GM18498 (cell line): ENCODE results near the gene RHOBTB3.
"Not testable (repeated sequence)": the region's sequence is repeated elsewhere in the genome, so short reads cannot be mapped to it uniquely, and the experiment has no call there.

ENCODE experiments used
- ATAC-seq: cut with Tn5 transposase; IDR thresholded peaks from one replicate; pipeline ENCODE4 v1.9.1; 2021; ENCODE audit warnings: mild to moderate bottlenecking, moderate library complexity; ENCODE audit not compliant: unreplicated experiment

RHOBTB3 gene

GRCh38 chr5:95712347-95712958 is 18.7 kb upstream of the RHOBTB3 start:
- no peak for ATAC-seq

GRCh38 chr5:95713246-95713645 is 17.9 kb upstream of the RHOBTB3 start:
- not testable (repeated sequence) for ATAC-seq

GRCh38 chr5:95713960-95714710 is 17.0 kb upstream of the RHOBTB3 start:
- no peak for ATAC-seq

GRCh38 chr5:95715799-95716461 is 15.2 kb upstream of the RHOBTB3 start:
- no peak for ATAC-seq

GRCh38 chr5:95717439-95717838 is 13.7 kb upstream of the RHOBTB3 start:
- ATAC-seq = no peak

GRCh38 chr5:95718203-95718602 is 12.9 kb upstream of the RHOBTB3 start:
- peak; percentile 87 for ATAC-seq

DNA sequence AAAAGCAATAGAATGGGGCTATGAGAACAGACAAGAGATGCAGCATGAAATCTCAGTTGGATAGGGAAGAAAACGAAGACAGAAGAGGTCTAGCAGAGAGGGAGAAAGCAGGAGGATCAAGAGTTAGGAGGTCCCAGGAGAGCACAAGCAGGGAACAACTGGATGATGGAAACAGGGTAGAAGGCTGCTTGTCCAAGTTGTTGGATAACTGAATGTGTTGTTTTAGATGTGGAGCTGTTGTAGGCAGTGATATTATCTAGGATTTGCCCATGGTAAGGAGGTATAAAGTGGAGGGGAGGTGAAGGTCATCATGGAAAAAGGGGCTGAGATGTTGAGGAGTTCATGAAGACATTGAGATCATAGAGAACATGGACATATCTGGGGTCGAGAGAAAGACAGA is 12.4 kb upstream of the RHOBTB3 start:
- ATAC-seq = no peak

GRCh38 chr5:95720094-95720786 is 10.9 kb upstream of the RHOBTB3 start:
- ATAC-seq = no peak

- no peak for ATAC-seq
These were observed 9.4 kb upstream of the RHOBTB3 start for GRCh38 chr5:95721582-95722295.

DNA sequence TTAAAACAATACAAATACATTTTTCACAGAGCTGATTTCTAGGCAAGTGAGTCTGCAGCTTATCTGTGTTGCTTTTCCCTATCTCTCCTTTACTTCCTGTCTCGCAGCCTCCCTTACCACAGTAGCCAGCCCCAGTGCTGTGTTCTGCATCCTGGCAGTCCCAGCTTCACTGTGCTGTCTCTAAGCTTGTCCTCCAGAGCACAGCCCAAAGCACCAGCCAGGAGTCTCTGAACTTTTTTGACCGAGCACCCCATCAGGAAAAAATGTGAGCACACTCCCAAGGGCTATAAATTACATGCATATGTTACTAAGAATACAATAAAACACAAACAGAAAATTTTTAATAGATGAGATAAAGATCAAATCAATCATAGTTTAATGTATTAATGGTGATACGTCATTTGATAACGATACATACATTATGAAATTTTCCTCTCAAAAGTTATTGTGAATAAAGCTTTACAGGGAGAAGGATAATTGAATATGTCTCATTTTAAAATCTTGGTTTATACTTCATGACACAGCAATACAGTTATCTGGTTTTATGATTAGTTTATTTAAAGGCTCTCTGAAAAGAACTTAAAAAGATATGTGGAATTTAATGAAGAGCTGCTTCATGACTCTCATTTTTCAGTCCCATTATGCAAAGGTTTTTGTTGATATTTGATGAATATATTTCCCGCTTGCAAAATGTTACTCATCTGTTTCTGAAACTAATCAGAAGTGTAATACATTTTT is 7.3 kb upstream of the RHOBTB3 start:
- ATAC-seq = no peak

GRCh38 chr5:95725071-95725820 is 5.9 kb upstream of the RHOBTB3 start:
- no peak for ATAC-seq

DNA sequence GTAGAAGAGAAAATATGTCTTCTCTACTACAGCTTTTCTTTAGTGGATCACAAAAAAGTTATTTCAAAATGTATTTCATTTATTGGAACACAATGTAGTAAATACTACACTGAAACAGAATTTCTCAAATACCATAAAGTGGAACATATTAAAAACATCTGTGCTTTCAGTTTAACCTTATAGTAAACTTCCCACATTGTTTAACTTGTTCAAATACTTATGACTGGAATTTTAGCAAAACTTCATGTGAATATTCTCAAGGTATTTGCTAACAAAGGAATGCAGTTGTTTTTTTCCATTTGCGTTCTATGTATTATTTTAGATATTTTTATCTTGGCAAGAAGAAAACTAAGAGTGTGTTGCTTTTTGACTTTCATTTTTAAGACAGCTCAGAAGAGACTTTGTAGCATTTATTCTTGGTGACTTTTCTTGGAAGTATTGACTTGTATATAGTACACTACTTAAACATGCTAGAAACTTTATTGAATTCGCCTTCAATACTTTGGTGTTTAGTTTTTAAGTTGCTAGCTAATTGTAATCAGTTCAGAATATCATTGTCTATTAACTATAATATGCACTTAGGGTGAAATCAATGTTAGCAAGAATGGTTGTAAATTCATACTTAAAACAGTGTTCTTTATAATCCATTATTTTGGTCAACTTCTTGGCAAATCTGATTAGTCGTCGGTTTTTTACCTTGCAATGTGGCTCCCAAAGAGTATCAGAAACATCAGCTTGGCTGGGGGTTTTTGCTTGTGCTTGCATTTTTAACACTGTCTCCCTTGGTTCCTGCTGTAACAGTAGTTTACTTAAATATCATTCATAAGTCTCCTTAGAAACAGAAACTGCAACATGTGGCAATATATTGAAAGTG is 5.0 kb upstream of the RHOBTB3 start:
- peak; percentile 47 for ATAC-seq

- no peak for ATAC-seq
These were observed 4.0 kb upstream of the RHOBTB3 start for GRCh38 chr5:95726811-95727763.

DNA sequence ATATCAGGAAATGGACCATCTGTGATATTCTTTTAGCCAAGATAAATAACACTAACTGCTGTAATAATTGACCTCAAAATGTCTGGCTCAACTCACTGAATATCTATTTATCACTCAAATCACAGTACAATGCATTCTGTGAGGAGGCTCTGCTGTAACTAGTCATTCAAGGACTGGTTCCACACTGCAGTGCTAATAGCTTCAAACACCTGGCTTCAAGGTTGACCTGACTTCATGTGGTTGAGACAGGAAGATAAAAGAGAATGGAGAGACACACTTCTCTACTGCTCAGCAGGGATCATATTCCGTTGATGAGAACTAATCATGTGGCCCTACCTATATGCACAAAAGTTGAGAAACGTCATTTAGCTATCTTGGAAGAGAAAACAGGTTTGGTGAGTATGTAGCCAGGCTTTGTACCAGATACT is 3.4 kb upstream of the RHOBTB3 start:
- ATAC-seq = peak; percentile 18

- ATAC-seq = no peak
These were observed 2.5 kb upstream of the RHOBTB3 start for GRCh38 chr5:95728494-95729114.

- no peak for ATAC-seq
These were observed 1.8 kb upstream of the RHOBTB3 start for GRCh38 chr5:95729115-95730010.
